ENCODE measurements around the gene SNCB. TPM values are rescaled to one million over a fixed set of nuclear protein-coding genes. Genes with fewer than 3 reads are reported as not detected.

Gene SNCB
- polyA plus RNA-seq, 12 donors, result 0.14 to 0.44 (median 0.40) TPM; not detected in 9

DNA sequence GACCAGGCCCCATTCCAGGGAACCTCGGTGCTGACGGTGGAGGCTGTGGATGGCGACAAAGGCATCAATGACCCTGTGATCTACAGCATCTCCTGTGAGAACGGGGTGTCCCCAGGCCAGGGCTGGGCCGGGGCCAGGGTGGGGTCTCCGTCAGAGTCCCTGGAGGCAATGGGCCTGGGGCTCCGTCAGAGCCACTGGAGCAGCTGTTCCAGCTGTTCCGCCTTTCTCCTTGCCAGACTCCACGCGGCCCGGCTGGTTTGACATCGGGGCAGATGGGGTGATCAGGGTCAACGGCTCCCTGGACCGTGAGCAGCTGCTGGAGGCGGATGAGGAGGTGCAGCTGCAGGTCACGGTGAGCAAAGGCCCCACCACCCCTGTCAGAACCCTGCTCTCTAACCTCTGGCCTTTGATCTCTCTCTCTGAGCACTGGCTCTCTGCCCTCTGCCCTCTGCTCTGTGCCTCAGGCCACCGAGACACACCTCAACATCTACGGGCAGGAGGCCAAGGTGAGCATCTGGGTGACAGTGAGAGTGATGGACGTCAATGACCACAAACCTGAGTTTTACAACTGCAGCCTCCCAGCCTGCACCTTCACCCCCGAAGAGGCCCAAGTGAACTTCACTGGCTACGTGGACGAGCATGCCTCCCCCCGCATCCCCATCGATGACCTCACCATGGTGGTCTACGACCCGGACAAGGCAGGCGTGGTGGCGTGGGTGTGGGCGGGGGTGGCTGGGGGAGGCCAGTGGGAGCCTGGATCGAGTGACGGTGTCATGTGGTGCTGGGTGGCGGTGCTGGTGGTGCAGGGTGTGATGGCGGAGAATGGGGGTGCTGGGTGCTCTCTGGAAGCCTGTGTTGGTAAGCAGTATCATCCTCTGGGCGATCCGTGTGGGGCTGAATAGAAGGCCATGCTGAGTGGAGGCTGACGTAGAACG, 54.6 kb downstream of the SNCB start:
- DNase-seq, result no peak

- no peak for DNase-seq
Measured at GRCh38 chr5:176575066-176575465, 55.3 kb downstream of the SNCB start.

DNA sequence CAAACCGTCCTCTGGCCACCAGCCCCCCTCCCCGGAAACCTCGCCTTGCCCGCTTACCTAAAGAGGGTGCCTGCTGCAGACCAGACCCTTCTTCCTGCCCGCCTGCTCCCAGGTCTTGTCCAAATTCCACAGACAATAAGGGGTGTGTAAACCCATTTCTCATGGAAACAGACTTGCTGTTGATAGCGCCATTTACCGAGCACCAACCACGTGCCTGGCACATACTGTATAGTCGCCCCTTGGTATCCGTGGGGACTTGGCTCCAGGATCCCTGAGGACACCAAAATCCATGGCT, 56.1 kb downstream of the SNCB start:
- no peak for DNase-seq

DNA sequence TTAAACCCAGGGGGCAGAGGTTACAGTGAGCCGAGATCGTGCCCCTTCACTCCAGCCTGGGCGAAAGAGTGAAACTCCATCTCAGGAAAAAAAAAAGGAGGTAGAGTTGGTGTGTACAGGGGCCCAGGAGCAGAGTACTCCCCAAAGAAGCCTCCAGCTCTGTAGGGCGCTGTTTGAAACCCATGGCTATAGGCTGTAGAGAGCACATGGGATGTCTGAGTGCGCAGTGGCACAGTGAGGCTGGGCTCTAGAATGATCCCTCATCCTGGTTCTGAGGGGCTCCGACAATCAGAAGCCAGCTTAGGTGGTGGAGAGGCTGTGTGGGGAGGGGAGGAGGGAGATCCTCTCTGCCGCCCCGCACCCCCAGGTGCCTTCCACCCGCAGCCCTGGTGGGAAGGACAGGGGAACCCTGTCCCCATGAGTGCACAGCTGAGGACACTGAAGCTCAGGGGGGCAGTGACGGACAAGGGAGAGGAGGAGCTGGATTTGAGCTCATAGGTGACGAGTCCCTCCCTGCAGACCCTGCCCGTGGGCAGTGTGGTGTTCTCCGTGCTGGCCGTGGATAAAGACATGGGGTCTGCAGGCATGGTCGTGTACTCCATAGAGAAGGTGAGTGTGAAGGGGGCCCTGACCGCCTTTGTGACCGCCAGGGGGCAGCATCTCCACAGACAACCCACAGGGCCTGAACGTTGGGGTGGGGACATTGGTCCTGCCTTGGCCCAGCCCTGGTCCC, 56.6 kb downstream of the SNCB start:
- peak; percentile 35 for DNase-seq

Other genes starting within 250 kb of the SNCB start
- 10 to 100 TPM in 10 of 12 donors, not detected in 2; 21.8 to 30.9 (median 26.4) TPM for gene NOP16, start 241.9 kb downstream of the SNCB start, polyA plus RNA-seq (ENCODE audit: insufficient read length in 12 of 12)
- 100 to 1,000 TPM in 11 of 12 donors, not detected in 1; 110 to 188 (median 155) TPM for gene HIGD2A, start 241.8 kb downstream of the SNCB start, polyA plus RNA-seq (ENCODE audit: insufficient read length in 12 of 12)
- gene CLTB, start 214.0 kb downstream of the SNCB start, polyA plus RNA-seq (ENCODE audit: insufficient read length in 12 of 12), result 100 to 1,000 TPM in 1 of 12 donors, 10 to 100 TPM in 10, not detected in 1; 41.8 to 132 (median 49.0) TPM
- gene FAF2, start 182.1 kb downstream of the SNCB start, polyA plus RNA-seq (ENCODE audit: insufficient read length in 12 of 12), result 10 to 100 TPM in 11 of 12 donors, not detected in 1; 23.1 to 35.6 (median 28.3) TPM
- 10 to 100 TPM in 11 of 12 donors, not detected in 1; 22.1 to 66.4 (median 30.7) TPM for gene RNF44, start 93.1 kb downstream of the SNCB start, polyA plus RNA-seq (ENCODE audit: insufficient read length in 12 of 12)
- gene CDHR2, start 81.2 kb downstream of the SNCB start, polyA plus RNA-seq (ENCODE audit: insufficient read length in 12 of 12), result 10 to 100 TPM in 1 of 12 donors, 1 to 10 TPM in 2, under 1 TPM in 7, not detected in 2; 0.18 to 14.2 (median 0.53) TPM
- gene GPRIN1, start 20.4 kb downstream of the SNCB start, polyA plus RNA-seq (ENCODE audit: insufficient read length in 12 of 12), result 1 to 10 TPM in 4 of 12 donors, under 1 TPM in 7, not detected in 1; 0.48 to 5.5 (median 0.70) TPM
- under 1 TPM in 1 of 12 donors, not detected in 11; 0.10 TPM for gene EIF4E1B, start 141 bp upstream of the SNCB start, polyA plus RNA-seq (ENCODE audit: insufficient read length in 12 of 12)
- gene TSPAN17, start 16.9 kb upstream of the SNCB start, polyA plus RNA-seq (ENCODE audit: insufficient read length in 12 of 12), result 10 to 100 TPM in 11 of 12 donors, not detected in 1; 22.8 to 27.1 (median 25.3) TPM
- gene UNC5A, start 180.0 kb upstream of the SNCB start, polyA plus RNA-seq (ENCODE audit: insufficient read length in 12 of 12), result 1 to 10 TPM in 8 of 12 donors, under 1 TPM in 2, not detected in 2; 0.67 to 1.8 (median 1.3) TPM

Measured in muscle of arm (tissue), 12 donors.